Dendritic cell treated with granulocyte-macrophage colony-stimulating factor and Interleukin-4, amounts not matched to agents 40 ng/mL and 50 ng/mL, for 4 days (primary cell): ENCODE data around the gene CYBA.

Experiments used
- H3K27ac Mint-ChIP-seq: one replicate; pipeline ENCODE4 v1.8.0; 2022; ENCODE audit warnings: mild to moderate bottlenecking, mixed read lengths
- H3K27me3 Mint-ChIP-seq: one replicate; pipeline ENCODE4 v1.8.0; 2022; ENCODE audit warnings: mild to moderate bottlenecking, mixed read lengths
- H3K36me3 Mint-ChIP-seq: one replicate; pipeline ENCODE4 v1.8.0; 2022; ENCODE audit warnings: low read depth, mixed read lengths
- H3K4me1 Mint-ChIP-seq: one replicate; pipeline ENCODE4 v1.8.0; 2022; ENCODE audit warnings: low read depth, mixed read lengths
- H3K4me3 Mint-ChIP-seq: one replicate; pipeline ENCODE4 v1.8.0; 2022; ENCODE audit warnings: mild to moderate bottlenecking, moderate library complexity, mixed read lengths
- H3K9me3 Mint-ChIP-seq: one replicate; pipeline ENCODE4 v1.8.0; 2022; ENCODE audit warnings: mixed read lengths
- intact Hi-C: fragments of 100-400 bp; cut with micrococcal nuclease; formaldehyde crosslinking; loops from one replicate; pipeline ENCODE4 v1.15.0; 2022

CYBA gene

DNA sequence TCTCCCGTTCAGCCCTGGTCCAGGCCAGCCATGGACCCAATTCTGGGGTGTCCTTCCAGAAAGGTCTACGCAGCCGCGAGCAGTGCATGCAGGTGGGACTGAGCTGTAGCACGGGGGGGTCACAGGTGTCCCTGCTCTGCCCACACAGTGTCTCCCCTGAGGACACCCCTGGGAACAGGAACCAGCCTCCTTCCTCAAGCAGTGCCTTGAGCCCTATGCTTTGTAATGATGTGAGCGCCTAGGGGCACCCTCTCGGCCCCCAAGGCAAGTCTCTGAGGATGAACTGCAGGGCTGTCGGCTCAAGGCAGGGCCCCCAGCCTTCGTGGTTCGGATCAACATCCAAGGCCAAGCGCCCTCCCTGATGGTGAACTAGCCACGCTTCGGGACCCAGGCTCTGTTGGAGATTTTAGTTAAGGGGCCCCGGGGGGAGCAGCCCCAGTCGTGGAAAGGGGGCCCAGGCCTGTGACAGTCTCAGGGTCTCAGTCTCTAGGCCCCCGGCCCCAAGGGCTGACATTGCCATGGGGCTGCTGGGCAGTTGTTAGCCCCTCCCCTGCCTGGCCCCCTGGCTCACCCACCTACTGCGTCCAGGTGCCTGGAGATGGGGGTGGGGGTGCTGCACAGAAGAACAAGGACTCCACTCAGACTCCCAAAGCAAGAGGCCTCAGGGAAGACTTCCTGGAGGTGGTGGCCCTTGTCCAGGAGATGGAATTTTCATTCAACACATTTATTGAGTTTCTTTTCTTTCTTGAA, 10.2 kb downstream of the CYBA start:
- intact Hi-C loops = no loop called here

GRCh38 chr16:88640039-88640495, 10.8 kb downstream of the CYBA start:
- peaks cover 35% of the 10 kb centered on the region for H3K36me3 Mint-ChIP-seq
- peaks cover 61% of the 10 kb centered on the region for H3K27me3 Mint-ChIP-seq
- peaks cover 86% of the 10 kb centered on the region for H3K4me1 Mint-ChIP-seq
- H3K4me3 Mint-ChIP-seq = no peak overlapping the region
- H3K27ac Mint-ChIP-seq = peak overlapping the region; percentile 35
- no peaks in the 10 kb centered on the region for H3K9me3 Mint-ChIP-seq
- intact Hi-C loops = no loop called here

More for the DNA sequence above, 10.2 kb downstream of the CYBA start:
- Mint-ChIP-seq H3K9me3 (no peaks in the 10 kb centered on the region), H3K4me1 (peaks cover 86% of the 10 kb centered on the region), H3K36me3 (peaks cover 41% of the 10 kb centered on the region), H3K27me3 (peaks cover 55% of the 10 kb centered on the region), H3K4me3 (no peak overlapping the region), H3K27ac (peak overlapping the region; percentile 35)

DNA sequence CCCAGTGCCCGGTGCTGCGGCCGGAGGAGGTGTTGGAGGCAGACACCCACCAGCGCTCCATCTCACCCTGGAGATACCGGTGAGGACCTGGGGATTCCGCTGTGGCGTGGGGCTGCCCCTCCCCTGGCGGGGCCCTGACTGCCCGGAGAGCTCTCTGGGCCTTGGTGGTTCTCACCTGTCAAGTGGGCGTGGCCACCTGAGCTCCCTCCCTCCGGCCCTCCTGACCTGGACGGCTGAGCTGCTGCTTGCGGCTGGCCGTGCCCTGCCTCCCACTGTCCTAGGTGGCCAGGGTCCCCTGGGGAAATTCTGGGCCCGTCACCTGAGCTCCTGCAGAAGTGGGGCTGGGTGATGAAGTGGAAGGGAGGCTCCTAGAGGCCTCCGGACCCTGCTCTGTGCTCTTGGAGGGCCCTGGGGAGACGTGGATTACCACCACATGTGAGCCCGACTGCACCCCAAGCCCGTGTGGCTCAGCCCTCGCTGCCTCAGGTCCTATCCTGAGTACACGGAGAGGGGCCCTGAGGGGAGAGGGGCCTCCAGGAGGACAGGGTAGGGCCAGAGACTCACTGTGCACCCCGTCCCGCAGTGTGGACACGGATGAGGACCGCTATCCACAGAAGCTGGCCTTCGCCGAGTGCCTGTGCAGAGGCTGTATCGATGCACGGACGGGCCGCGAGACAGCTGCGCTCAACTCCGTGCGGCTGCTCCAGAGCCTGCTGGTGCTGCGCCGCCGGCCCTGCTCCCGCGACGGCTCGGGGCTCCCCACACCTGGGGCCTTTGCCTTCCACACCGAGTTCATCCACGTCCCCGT, 11.4 kb downstream of the CYBA start:
- intact Hi-C loops = loop anchor here (10.0 kb wide), 2 partner anchors 45 to 55 kb away; partner anchors contain the start of gene SNAI3
- Mint-ChIP-seq H3K27ac (peak overlapping the region; percentile 35), H3K27me3 (peaks cover 61% of the 10 kb centered on the region), H3K36me3 (peaks cover 29% of the 10 kb centered on the region), H3K4me1 (peaks cover 85% of the 10 kb centered on the region), H3K9me3 (no peaks in the 10 kb centered on the region), H3K4me3 (no peak overlapping the region)

DNA sequence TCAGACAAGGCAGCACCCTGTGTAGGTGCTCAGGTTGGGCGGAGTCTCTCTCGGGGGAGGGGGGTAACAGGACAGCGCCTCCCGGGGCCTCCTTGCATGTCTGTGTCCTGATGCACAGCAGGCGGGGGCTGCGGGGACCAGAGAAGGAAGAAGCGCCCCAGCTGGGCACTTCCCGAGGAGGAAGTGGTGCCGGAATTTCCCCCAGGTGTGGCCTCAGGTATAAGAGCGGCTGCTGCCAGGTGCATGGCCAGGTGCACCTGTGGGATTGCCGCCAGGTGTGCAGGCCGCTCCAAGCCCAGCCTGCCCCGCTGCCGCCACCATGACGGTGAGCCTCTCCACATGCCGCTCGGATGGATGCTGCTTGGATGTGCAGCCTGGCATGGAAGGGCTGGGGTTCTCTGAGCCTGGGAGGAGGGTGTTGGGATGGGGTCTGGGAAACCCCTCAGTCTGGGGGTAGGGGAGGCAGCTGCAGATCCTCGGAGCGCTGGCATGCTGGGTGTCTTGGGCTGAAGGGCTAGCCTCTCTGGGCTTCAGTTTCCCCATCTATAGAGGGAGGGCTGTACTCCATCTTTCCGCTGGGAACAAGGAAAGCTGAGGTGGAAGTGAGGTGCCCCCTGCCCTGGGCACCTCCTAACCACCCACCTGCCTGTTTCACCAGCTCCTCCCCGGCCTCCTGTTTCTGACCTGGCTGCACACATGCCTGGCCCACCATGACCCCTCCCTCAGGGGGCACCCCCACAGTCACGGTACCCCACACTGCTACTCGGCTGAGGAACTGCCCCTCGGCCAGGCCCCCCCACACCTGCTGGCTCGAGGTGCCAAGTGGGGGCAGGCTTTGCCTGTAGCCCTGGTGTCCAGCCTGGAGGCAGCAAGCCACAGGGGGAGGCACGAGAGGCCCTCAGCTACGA, 12.3 kb downstream of the CYBA start, which contains the start of gene IL17C:
Gene IL17C, plus strand, starts transcription at position 250 of the 908 bp plus-strand sequence. Its CDS starts 70 bp downstream, at position 320.
- peaks cover 83% of the 10 kb centered on the region for H3K4me1 Mint-ChIP-seq
- no peaks in the 10 kb centered on the region for H3K9me3 Mint-ChIP-seq
- intact Hi-C loops = loop anchor here (10.0 kb wide), 2 partner anchors 46 to 54 kb away; partner anchors contain the start of gene SNAI3
- peaks cover 20% of the 10 kb centered on the region for H3K36me3 Mint-ChIP-seq
- peaks cover 61% of the 10 kb centered on the region for H3K27me3 Mint-ChIP-seq
- no peak within 1 kb of the TSS for H3K27ac Mint-ChIP-seq
- H3K4me3 Mint-ChIP-seq = no peak within 1 kb of the TSS

DNA sequence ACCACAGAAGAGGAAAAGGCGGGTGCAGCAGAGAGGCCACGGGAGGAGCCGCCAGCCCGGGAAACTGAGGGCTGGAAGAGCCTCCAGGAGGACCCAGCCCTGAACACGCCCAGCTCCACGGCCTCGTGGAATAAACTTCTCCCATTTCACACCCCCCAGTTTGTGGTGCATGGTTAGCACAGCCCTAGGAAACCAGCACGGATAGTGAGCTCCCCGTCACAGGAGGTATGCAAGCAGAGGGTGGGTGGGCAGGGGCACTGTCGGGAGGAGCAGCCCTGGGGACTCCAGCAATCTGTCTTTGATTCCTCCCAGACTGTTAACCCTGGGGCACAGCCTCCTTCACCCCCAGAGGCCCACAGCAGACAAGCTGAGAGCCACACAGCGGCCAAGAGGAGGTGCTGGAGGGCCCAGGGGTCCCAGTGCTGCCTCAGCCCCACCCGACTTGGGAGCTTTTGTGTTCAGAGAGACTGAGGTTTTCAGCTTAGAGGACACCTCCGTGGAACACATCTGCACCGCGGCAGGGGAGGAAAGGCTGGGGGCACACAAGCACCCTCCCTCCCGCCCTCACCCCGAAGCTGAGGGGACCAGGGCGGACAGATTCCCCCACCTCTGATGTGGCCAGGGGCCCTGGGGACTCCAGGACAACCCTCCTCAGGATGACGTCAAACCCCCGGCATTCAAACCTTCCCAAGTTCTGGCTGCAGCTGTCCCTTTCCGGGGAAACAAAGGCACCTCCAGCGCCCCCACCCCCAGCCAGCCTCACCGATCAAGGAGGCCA, 14.2 kb downstream of the CYBA start:
- Mint-ChIP-seq H3K27ac (no peak overlapping the region), H3K36me3 (peaks cover 19% of the 10 kb centered on the region), H3K4me1 (peaks cover 70% of the 10 kb centered on the region), H3K27me3 (peaks cover 61% of the 10 kb centered on the region), H3K4me3 (no peak overlapping the region), H3K9me3 (no peaks in the 10 kb centered on the region)
- intact Hi-C loops = loop anchor here (10.0 kb wide), 2 partner anchors 48 to 52 kb away; partner anchors contain the start of gene SNAI3

- peaks cover 27% of the 10 kb centered on the region for H3K36me3 Mint-ChIP-seq
- intact Hi-C loops = loop anchor here (10.0 kb wide), 2 partner anchors 49 to 51 kb away; partner anchors contain the start of gene SNAI3
- H3K27me3 Mint-ChIP-seq = peaks cover 53% of the 10 kb centered on the region
- peaks cover 73% of the 10 kb centered on the region for H3K4me1 Mint-ChIP-seq
- peak overlapping the region; percentile 83 for H3K27ac Mint-ChIP-seq
- no peaks in the 10 kb centered on the region for H3K9me3 Mint-ChIP-seq
- H3K4me3 Mint-ChIP-seq = peak overlapping the region; percentile 20
Measured at GRCh38 chr16:88635671-88636319, 15.1 kb downstream of the CYBA start.

DNA sequence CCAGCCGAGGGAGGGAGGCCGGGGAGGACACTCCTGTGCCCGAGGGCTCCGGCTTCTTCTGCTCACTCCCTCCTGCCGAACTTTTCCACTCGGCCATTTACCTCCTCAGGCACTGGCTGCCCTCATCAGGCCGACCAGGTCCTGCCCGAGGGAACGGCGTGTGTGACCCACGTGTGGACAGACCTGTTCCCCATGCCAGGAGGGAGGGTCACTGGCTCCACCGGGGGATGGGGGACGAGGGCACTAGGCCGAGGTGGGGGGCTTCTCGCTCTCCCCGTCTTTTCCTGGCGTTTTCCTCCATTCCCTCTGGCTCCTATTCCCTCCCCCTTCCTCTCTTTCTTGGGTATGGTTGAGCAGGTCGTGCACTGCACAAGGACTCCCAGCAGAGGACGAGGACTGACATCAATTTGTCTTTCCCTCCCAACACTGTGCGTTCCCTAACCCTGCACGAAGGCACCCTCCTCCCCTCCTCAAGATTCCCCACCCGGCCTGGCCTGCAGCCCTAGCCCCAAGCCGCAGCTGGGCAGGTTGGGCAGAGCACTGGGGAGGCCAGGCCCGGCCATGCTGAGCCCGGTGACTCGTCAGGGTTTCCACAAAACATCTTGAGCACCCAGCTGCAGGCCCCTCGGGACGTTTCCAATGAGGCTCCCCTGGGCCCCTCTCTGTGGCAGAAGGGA, 15.7 kb downstream of the CYBA start:
- Mint-ChIP-seq H3K9me3 (no peaks in the 10 kb centered on the region), H3K27me3 (peaks cover 46% of the 10 kb centered on the region), H3K27ac (peak overlapping the region; percentile 83), H3K4me3 (peak overlapping the region; percentile 88), H3K4me1 (peaks cover 67% of the 10 kb centered on the region), H3K36me3 (peaks cover 33% of the 10 kb centered on the region)
- intact Hi-C loops = loop anchor here (10.0 kb wide), 2 partner anchors 50 kb away; partner anchors contain the start of gene SNAI3

- peaks cover 39% of the 10 kb centered on the region for H3K27me3 Mint-ChIP-seq
- H3K27ac Mint-ChIP-seq = peak overlapping the region; percentile 83
- peaks cover 41% of the 10 kb centered on the region for H3K36me3 Mint-ChIP-seq
- H3K9me3 Mint-ChIP-seq = no peaks in the 10 kb centered on the region
- H3K4me3 Mint-ChIP-seq = peak overlapping the region; percentile 88
- peaks cover 61% of the 10 kb centered on the region for H3K4me1 Mint-ChIP-seq
- intact Hi-C loops = loop anchor here (10.0 kb wide), 2 partner anchors 50 kb away; partner anchors contain the start of gene SNAI3
Measured at GRCh38 chr16:88634141-88634993, 16.5 kb downstream of the CYBA start.

DNA sequence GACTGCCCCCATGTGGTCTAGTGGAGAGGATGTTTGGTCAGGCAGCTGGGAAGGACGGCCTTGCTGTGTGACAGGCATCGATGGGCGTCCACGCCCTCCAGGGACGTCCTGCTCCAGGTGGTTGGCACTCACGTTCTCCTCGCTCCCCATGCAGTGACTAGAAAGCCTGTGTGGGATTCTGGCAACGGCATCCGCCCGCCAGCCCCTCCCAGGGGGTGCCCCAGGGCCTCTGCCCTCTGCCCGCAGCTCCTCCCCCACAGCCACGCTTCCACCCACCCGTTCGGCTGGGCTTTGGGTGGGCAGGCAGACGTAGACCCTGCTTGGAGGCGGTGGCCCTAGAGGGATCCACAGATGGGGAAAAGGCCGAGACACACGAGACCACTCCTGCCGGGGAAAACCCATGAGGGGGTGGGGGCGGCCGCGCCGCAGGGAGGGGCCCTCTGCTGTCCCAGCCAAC, 17.1 kb downstream of the CYBA start:
- H3K4me1 Mint-ChIP-seq = peaks cover 58% of the 10 kb centered on the region
- H3K9me3 Mint-ChIP-seq = no peaks in the 10 kb centered on the region
- H3K27ac Mint-ChIP-seq = peak overlapping the region; percentile 83
- peaks cover 46% of the 10 kb centered on the region for H3K36me3 Mint-ChIP-seq
- H3K27me3 Mint-ChIP-seq = peaks cover 32% of the 10 kb centered on the region
- intact Hi-C loops = loop anchor here (10.0 kb wide), 2 partner anchors 49 to 51 kb away; partner anchors contain the start of gene SNAI3
- H3K4me3 Mint-ChIP-seq = peak overlapping the region; percentile 88

DNA sequence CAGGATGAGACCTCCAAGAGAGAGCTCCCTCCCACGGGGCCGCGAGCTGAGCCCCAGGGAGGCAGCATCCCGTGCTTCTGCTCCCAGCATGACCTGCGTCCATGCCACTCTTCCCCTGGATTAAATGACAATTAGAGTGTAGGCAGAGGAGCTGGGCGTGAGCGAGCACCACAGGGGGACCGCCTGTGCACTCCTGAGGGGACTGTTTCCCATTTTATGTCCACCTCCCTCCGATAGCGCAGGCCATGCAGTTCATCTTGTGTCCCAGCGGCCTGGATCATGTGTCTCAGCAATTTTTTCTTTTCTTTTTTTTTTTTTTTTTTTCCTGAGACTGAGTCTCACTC, 18.3 kb downstream of the CYBA start:
- peaks cover 21% of the 10 kb centered on the region for H3K27me3 Mint-ChIP-seq
- H3K36me3 Mint-ChIP-seq = peaks cover 57% of the 10 kb centered on the region
- H3K4me1 Mint-ChIP-seq = peaks cover 46% of the 10 kb centered on the region
- no peak overlapping the region for H3K4me3 Mint-ChIP-seq
- intact Hi-C loops = loop anchor here (10.0 kb wide), 2 partner anchors 48 to 52 kb away; partner anchors contain the start of gene SNAI3
- no peak overlapping the region for H3K27ac Mint-ChIP-seq
- H3K9me3 Mint-ChIP-seq = no peaks in the 10 kb centered on the region
